GM23338 (cell line): Measurements from ENCODE around the gene N4BP2. TPM values are rescaled to one million over a fixed set of nuclear protein-coding genes. Genes with fewer than 3 reads are reported as not detected.
A peak's percentile ranks its signal among the peaks of the same experiment; 100 is the strongest.

Experiments used
- ATAC-seq: fragments of 200-7000 bp; cut with Tn5 transposase; 3 replicates; pipeline ENCODE4 v1.9.1; 2020
- DNase-seq: peaks from one replicate; pipeline ENCODE4 v3.0.0-alpha.2; 2015; ENCODE audit warnings: low spot score
- H2AFZ ChIP-seq: fragments of 200-600 bp; sonication (generic); 2 replicates; pipeline ENCODE4 v1.8.0; 2016; ENCODE audit warnings: antibody characterized with exemption, mild to moderate bottlenecking, moderate library complexity
- H3F3A ChIP-seq: fragments of 200-600 bp; sonication (generic); replicated peaks from 2 replicates; pipeline ENCODE4 v1.8.0; 2017; ENCODE audit warnings: antibody characterized with exemption, mixed run types, low read depth
- H3K27ac ChIP-seq: fragments of 200-600 bp; sonication (generic); 2 replicates; pipeline ENCODE4 v1.6.1; 2016; ENCODE audit warnings: low read depth
- H3K27me3 ChIP-seq: fragments of 200-600 bp; sonication (generic); 2 replicates; pipeline ENCODE4 v1.8.0; 2016; ENCODE audit warnings: mild to moderate bottlenecking, mixed run types, moderate library complexity; ENCODE audit not compliant: insufficient read depth
- H3K36me3 ChIP-seq: fragments of 200-600 bp; sonication (generic); 2 replicates; pipeline ENCODE4 v1.8.0; 2016; ENCODE audit warnings: mild to moderate bottlenecking; ENCODE audit not compliant: insufficient read depth
- H3K4me1 ChIP-seq: fragments of 200-600 bp; sonication (generic); 2 replicates; pipeline ENCODE4 v1.8.0; 2016; ENCODE audit warnings: mild to moderate bottlenecking, moderate library complexity; ENCODE audit not compliant: insufficient read depth
- H3K4me2 ChIP-seq: fragments of 200-600 bp; sonication (generic); 2 replicates; pipeline ENCODE4 v1.7.1; 2017; ENCODE audit warnings: mixed run types
- H3K4me3 ChIP-seq: fragments of 200-600 bp; sonication (generic); 2 replicates; pipeline ENCODE4 v1.6.1; 2016; ENCODE audit warnings: mixed run types
- H3K79me2 ChIP-seq: fragments of 200-600 bp; sonication (generic); replicated peaks from 2 replicates; pipeline ENCODE4 v1.8.0; 2017; ENCODE audit warnings: mild to moderate bottlenecking; ENCODE audit not compliant: insufficient read depth
- H3K9me2 ChIP-seq: fragments of 200-600 bp; sonication (generic); 2 replicates; pipeline ENCODE4 v1.8.0; 2017; ENCODE audit not compliant: insufficient read depth
- H4K20me1 ChIP-seq: fragments of 200-600 bp; sonication (generic); replicated peaks from 2 replicates; pipeline ENCODE4 v1.8.0; 2017; ENCODE audit warnings: mild to moderate bottlenecking; ENCODE audit not compliant: insufficient read depth
- H3K27ac Mint-ChIP-seq: 2 replicates; pipeline ENCODE4 v1.8.0; 2020; ENCODE audit warnings: inconsistent platforms, mild to moderate bottlenecking, moderate library complexity, mixed read lengths
- H3K27me3 Mint-ChIP-seq: 3 replicates; pipeline ENCODE4 v1.8.0; 2022; ENCODE audit warnings: low read depth, mild to moderate bottlenecking, moderate library complexity, mixed read lengths, inconsistent platforms; ENCODE audit not compliant: insufficient read depth, poor library complexity
- H3K36me3 Mint-ChIP-seq: 3 replicates; pipeline ENCODE4 v1.8.0; 2021; ENCODE audit warnings: low read depth, mild to moderate bottlenecking, inconsistent platforms, moderate library complexity, mixed read lengths
- H3K4me1 Mint-ChIP-seq: 3 replicates; pipeline ENCODE4 v1.8.0; 2020; ENCODE audit warnings: mild to moderate bottlenecking, inconsistent platforms, mixed read lengths
- H3K4me3 Mint-ChIP-seq: 3 replicates; pipeline ENCODE4 v1.8.0; 2021; ENCODE audit warnings: moderate library complexity, mild to moderate bottlenecking, inconsistent platforms, mixed read lengths
- H3K9me3 Mint-ChIP-seq: 3 replicates; pipeline ENCODE4 v1.8.0; 2020; ENCODE audit warnings: moderate library complexity, mild to moderate bottlenecking, inconsistent platforms, mixed read lengths
- CREB1 ChIP-seq: fragments of 250-450 bp; sonication (Bioruptor Pico); IDR thresholded peaks from 2 replicates; pipeline ENCODE4 v1.5.0; 2020; ENCODE audit warnings: low read depth, mild to moderate bottlenecking, moderate library complexity
- CTCF ChIP-seq, 2 experiments: fragments of 200-600 bp in 1 of 2; sonication (generic) in 1 of 2; conservative IDR thresholded peaks; 2 replicates each; pipeline versions ENCODE4 v1.5.1 to v1.6.1; 2016 to 2017; ENCODE audit warnings: antibody characterized with exemption in 2 of 2, low read depth in 2 of 2, mild to moderate bottlenecking in 2 of 2, moderate library complexity in 1 of 2
- ETS1 ChIP-seq: IDR thresholded peaks from 2 replicates; pipeline ENCODE4 v1.6.1; 2016; ENCODE audit warnings: antibody characterized with exemption
- EZH2 ChIP-seq: fragments of 200-600 bp; sonication (generic); IDR thresholded peaks from one replicate; pipeline ENCODE4 v1.8.0; 2017; ENCODE audit warnings: antibody characterized with exemption, mild to moderate bottlenecking, low read depth; ENCODE audit not compliant: unreplicated experiment
- EZH2phosphoT487 ChIP-seq: fragments of 200-600 bp; sonication (generic); IDR thresholded peaks from one replicate; pipeline ENCODE4 v1.8.1; 2018; ENCODE audit warnings: antibody characterized with exemption; ENCODE audit not compliant: unreplicated experiment
- JUNB ChIP-seq: IDR thresholded peaks from one replicate; pipeline ENCODE4 v1.6.1; 2016; ENCODE audit warnings: antibody characterized with exemption; ENCODE audit not compliant: unreplicated experiment
- NANOG ChIP-seq: IDR thresholded peaks from 2 replicates; pipeline ENCODE4 v1.6.1; 2016; ENCODE audit warnings: antibody characterized with exemption, borderline replicate concordance
- POLR2AphosphoS5 ChIP-seq: IDR thresholded peaks from 2 replicates; pipeline ENCODE4 v1.6.1; 2016; ENCODE audit warnings: antibody characterized with exemption, low read depth
- REST ChIP-seq: IDR thresholded peaks from one replicate; pipeline ENCODE4 v1.6.1; 2018; ENCODE audit warnings: antibody characterized with exemption; ENCODE audit not compliant: unreplicated experiment
- STAT1 ChIP-seq: IDR thresholded peaks from one replicate; pipeline ENCODE4 v1.6.1; 2016; ENCODE audit warnings: antibody characterized with exemption; ENCODE audit not compliant: unreplicated experiment
- ZNF114 ChIP-seq: fragments of 250-450 bp; sonication (Bioruptor Pico); IDR thresholded peaks from 2 replicates; pipeline ENCODE4 v1.5.0; 2020; ENCODE audit warnings: mild to moderate bottlenecking, moderate library complexity
- ZNF331 ChIP-seq: fragments of 250-450 bp; sonication (Bioruptor Pico); IDR thresholded peaks from 2 replicates; pipeline ENCODE4 v1.5.0; 2020; ENCODE audit warnings: low read depth, mild to moderate bottlenecking, moderate library complexity
- ZNF462 ChIP-seq: fragments of 250-450 bp; sonication (Bioruptor Pico); IDR thresholded peaks from 2 replicates; pipeline ENCODE4 v1.5.0; 2020; ENCODE audit warnings: mild to moderate bottlenecking, moderate library complexity
- polyA plus RNA-seq: library from polyadenylated mRNA; unstranded; fragments of >200 nt; fragmentation: Nextera tagmentation; extraction: Ambion mirVana; gene quantifications from 2 replicates; pipeline ENCODE4 v1.2.1, GENCODE V29; 2016
- total RNA-seq: library from RNA; depleted of rRNA; stranded (reverse); fragments of >200 nt; shearing (Covaris generic); gene quantifications from 2 replicates; pipeline ENCODE4 v1.2.3, GENCODE V29; 2014

Gene N4BP2
- total and polyA plus RNA-seq, 2 experiments from 2014 or later: 25.6 to 46.3 TPM

GRCh38 chr4:40197879-40198689 is 141.4 kb downstream of the N4BP2 start:
- H3K4me2 ChIP-seq: peak overlapping the region; percentile 60
- Mint-ChIP-seq H3K4me1 (peaks cover 65% of the 10 kb centered on the region), H3K4me3 (peak overlapping the region; percentile 62), H3K36me3 (no peaks in the 10 kb centered on the region), H3K27ac (peak overlapping the region; percentile 7; the same call in 1 of the 2 replicates), H3K9me3 (no peaks in the 10 kb centered on the region), H3K27me3 (peaks cover 1% of the 10 kb centered on the region)
- H3K4me1 ChIP-seq: peaks cover 45% of the 10 kb centered on the region
- no peaks in the 10 kb centered on the region for H3K27me3 ChIP-seq
- H3K4me3 ChIP-seq: 0 out of 2 replicates have a peak overlapping the region, but pooled peaks have one; percentile 7
- peak overlapping the region; percentile 8; the same call in 1 of the 2 replicates for H3K27ac ChIP-seq
- ATAC-seq (peak; percentile 15; the same call in 2 of the 3 replicates), DNase-seq (no peak)
- no peaks in the 10 kb centered on the region for H3K36me3 ChIP-seq
- no peaks in the 10 kb centered on the region for H4K20me1 ChIP-seq
- TF ChIP-seq ZNF331 (CRISPR knock-in tag) (no peak), ZNF114 (CRISPR knock-in tag) (no peak), NANOG (no peak), CTCF (conservative IDR thresholded peaks at IDR 0.05; ENCODE audit: low read depth in 2 of 2) (no peak), REST (no peak), EZH2phosphoT487 (no peak), ETS1 (no peak), STAT1 (no peak), EZH2 (no peak), ZNF462 (CRISPR knock-in tag) (no peak), POLR2AphosphoS5 (no peak), CREB1 (CRISPR knock-in tag) (no peak), JUNB (no peak)
- no peaks in the 10 kb centered on the region for H3F3A ChIP-seq
- H3K79me2 ChIP-seq: no peaks in the 10 kb centered on the region
- no peaks in the 10 kb centered on the region for H3K9me2 ChIP-seq
- peak overlapping the region; percentile 54; the same call in 1 of the 2 replicates for H2AFZ ChIP-seq
